ENCODE results near the gene C3orf33.

DNA sequence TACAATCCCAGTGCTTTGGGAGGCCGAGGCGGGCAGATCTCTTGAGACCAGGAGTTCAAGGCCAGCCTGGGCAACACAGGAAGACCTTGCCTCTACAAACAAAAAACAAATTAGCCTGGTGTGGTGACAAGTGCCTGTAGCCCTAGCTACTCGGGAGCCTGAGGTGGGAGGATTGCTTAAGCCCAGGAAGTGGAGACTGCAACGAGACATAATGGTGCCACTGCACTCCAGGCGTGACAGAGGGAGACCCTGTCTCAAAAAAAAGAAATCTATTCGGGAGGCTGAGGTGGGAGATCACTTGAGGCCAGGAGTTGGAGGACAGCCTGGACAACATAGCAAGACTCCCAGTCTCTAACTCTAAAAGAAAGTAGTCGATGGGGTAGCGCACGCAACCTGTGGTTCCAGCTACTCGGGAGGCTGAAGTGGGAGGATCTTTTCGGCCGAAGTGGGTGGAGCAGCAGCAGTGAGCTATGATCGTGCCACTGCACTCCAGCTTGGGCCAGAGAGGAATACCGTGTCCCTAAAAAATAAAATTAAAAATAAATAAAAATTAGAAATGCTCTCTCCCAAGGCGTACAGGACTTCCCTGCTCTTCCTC lies 775 bp downstream of the C3orf33 start:
- TF ChIP-seq GABPA (IDR thresholded peaks at IDR 0.05; ENCODE audit: borderline replicate concordance, insufficient read depth, low read length) = no peak
- TF ChIP-seq CEBPB (IDR thresholded peaks at IDR 0.05; ENCODE audit: low read depth, low read length) = no peak
- TF ChIP-seq POLR2AphosphoS5 (IDR thresholded peaks at IDR 0.05; ENCODE audit: low read depth, low read length) = no peak
- TF ChIP-seq CTCF (IDR thresholded peaks at IDR 0.05; ENCODE audit: control extremely low read depth in 1 of 3, insufficient read depth in 1 of 3, low read depth in 1 of 3, low read length in 3 of 3) = no peak
- no peak for TF ChIP-seq POU5F1 (IDR thresholded peaks at IDR 0.05; ENCODE audit: low read depth, low read length)
- TF ChIP-seq, protein P1, sequence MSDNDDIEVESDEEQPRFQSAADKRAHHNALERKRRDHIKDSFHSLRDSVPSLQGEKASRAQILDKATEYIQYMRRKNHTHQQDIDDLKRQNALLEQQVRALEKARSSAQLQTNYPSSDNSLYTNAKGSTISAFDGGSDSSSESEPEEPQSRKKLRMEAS (IDR thresholded peaks at IDR 0.05) = no peak
- TF ChIP-seq EZH2 (IDR thresholded peaks at IDR 0.05; ENCODE audit: low read depth, low read length, severe bottlenecking) = no peak
- no peak for TF ChIP-seq SUZ12 (IDR thresholded peaks at IDR 0.05; ENCODE audit: low read length)
- no peak for TF ChIP-seq POLR2A (IDR thresholded peaks at IDR 0.05; ENCODE audit: control extremely low read depth in 1 of 2, low read depth in 2 of 2, low read length in 2 of 2)

Measured in H1 (cell line).